OCI-LY3 (cell line): Measurements from ENCODE around the gene MAPK9.
"Not testable (repeated sequence)": the region's sequence is repeated elsewhere in the genome, so short reads cannot be mapped to it uniquely, and the experiment has no call there.

ENCODE experiments used
- H2AFZ ChIP-seq: fragments of 200-600, 300-600 bp; shearing (Covaris generic); 2 replicates; pipeline ENCODE4 v1.6.0; 2014; ENCODE audit warnings: antibody characterized with exemption, low read depth, low read length
- H3K27ac ChIP-seq: fragments of 200-600, 300-600 bp; sonication (generic); 2 replicates; pipeline ENCODE4 v1.5.1; 2014; ENCODE audit warnings: mild to moderate bottlenecking, low read length, moderate library complexity, mixed read lengths
- H3K27me3 ChIP-seq: fragments of 200-600, 300-600 bp; sonication (generic); 2 replicates; pipeline ENCODE4 v1.6.1; 2014; ENCODE audit warnings: low read depth, low read length, mixed read lengths
- H3K36me3 ChIP-seq: fragments of 200-600, 300-600 bp; sonication (generic); replicated peaks from 2 replicates; pipeline ENCODE3; 2014; ENCODE audit warnings: low read depth, low read length, mixed read lengths
- H3K4me1 ChIP-seq: fragments of 300-600, 200-600 bp; sonication (generic); 2 replicates; pipeline ENCODE4 v1.6.1; 2014; ENCODE audit warnings: low read length, mixed read lengths
- H3K4me2 ChIP-seq: fragments of 200-600, 300-600 bp; sonication (generic); 2 replicates; pipeline ENCODE4 v1.6.1; 2014; ENCODE audit warnings: low read length, mixed read lengths
- H3K4me3 ChIP-seq: fragments of 300-600, 200-600 bp; sonication (generic); 2 replicates; pipeline ENCODE4 v1.5.1; 2014; ENCODE audit warnings: antibody characterized with exemption, mild to moderate bottlenecking, low read length, moderate library complexity
- H3K79me2 ChIP-seq: fragments of 300-600, 200-600 bp; shearing (Covaris generic); 2 replicates; pipeline ENCODE4 v1.6.1; 2014; ENCODE audit warnings: mild to moderate bottlenecking, low read length, mixed read lengths
- H3K9ac ChIP-seq: fragments of 300-600, 200-600 bp; shearing (Covaris generic); 2 replicates; pipeline ENCODE4 v1.6.0; 2014; ENCODE audit warnings: mild to moderate bottlenecking, low read length, moderate library complexity
- H3K9me3 ChIP-seq: fragments of 200-600, 300-600 bp; shearing (Covaris generic); 2 replicates; pipeline ENCODE4 v1.6.1; 2014; ENCODE audit warnings: low read length, mixed read lengths; ENCODE audit not compliant: insufficient read depth
- H4K20me1 ChIP-seq: fragments of 200-600, 300-600 bp; sonication (generic); 2 replicates; pipeline ENCODE4 v1.6.1; 2016; ENCODE audit warnings: low read length, mixed read lengths; ENCODE audit not compliant: insufficient read depth
- CTCF ChIP-seq: fragments of 200-600, 300-600 bp; sonication (generic); IDR thresholded peaks from 2 replicates; pipeline ENCODE4 v1.5.1; 2014; ENCODE audit warnings: antibody characterized with exemption, low read length, low read depth
- EZH2phosphoT487 ChIP-seq: fragments of 200-600 bp; shearing (Covaris generic); IDR thresholded peaks from 2 replicates; pipeline ENCODE4 v1.6.1; 2018; ENCODE audit warnings: antibody characterized with exemption, mixed run types, low read depth

MAPK9 gene

GRCh38 chr5:180211761-180212035 lies 80.2 kb downstream of the MAPK9 start:
- no peaks in the 10 kb centered on the region for H3K4me1 ChIP-seq
- no peak overlapping the region for H3K27ac ChIP-seq
- H3K4me2 ChIP-seq, result no peak overlapping the region
- H3K27me3 ChIP-seq, result no peaks in the 10 kb centered on the region
- no peaks in the 10 kb centered on the region for H3K36me3 ChIP-seq
- TF ChIP-seq EZH2phosphoT487, result no peak
- TF ChIP-seq CTCF, result no peak
- H3K9ac ChIP-seq, result no peak overlapping the region
- no peaks in the 10 kb centered on the region for H3K9me3 ChIP-seq
- H3K4me3 ChIP-seq, result no peak overlapping the region
- no peaks in the 10 kb centered on the region for H3K79me2 ChIP-seq
- H4K20me1 ChIP-seq, result no peaks in the 10 kb centered on the region
- H2AFZ ChIP-seq, result no peak overlapping the region

DNA sequence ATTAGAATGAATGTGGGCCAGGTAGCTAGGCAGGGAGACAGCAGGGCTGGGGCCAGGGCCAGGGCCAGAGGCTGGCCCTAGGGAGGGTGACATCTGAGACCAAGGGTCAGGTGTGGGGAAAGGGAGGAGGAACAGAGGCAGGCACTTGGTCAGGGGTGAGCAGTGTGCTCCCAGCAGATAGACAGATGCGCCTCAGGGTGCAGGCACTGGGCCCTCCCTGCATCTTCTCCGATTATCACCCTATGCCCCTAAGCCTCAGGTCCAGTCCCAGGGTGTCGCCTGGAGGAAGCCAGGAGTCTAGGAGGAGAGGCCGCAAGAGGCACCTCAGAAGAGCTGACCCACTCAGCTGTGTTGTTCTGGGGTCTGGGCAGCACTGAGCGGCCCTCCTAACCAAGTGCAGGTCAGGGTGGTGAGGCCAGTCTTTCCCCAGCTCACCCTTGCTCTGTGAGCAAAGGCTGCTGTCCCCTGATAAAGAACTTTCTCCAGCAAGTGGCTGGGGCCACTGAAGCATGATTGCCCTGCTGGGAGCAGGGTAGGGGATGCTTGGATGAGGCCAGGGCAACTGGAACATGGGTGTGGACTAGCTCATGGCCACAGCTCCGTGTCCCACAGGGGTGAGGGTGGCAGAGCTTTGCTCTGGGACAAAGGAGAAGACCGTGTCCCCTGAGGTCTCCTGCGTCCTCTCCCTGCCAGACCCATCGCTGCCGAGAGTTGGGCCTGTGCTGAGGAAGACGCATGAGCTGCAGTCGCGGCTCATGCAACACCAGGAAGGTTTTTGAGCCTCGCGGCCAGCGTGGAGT lies 80.7 kb downstream of the MAPK9 start:
- Histone ChIP-seq H3K27me3 (no peaks in the 10 kb centered on the region), H3K4me3 (no peak overlapping the region), H3K27ac (no peak overlapping the region), H3K36me3 (no peaks in the 10 kb centered on the region), H3K9ac (no peak overlapping the region), H2AFZ (no peak overlapping the region), H3K79me2 (no peaks in the 10 kb centered on the region), H3K4me1 (no peaks in the 10 kb centered on the region), H3K4me2 (no peak overlapping the region), H3K9me3 (no peaks in the 10 kb centered on the region), H4K20me1 (no peaks in the 10 kb centered on the region)
- no peak for TF ChIP-seq EZH2phosphoT487
- TF ChIP-seq CTCF, result no peak

DNA sequence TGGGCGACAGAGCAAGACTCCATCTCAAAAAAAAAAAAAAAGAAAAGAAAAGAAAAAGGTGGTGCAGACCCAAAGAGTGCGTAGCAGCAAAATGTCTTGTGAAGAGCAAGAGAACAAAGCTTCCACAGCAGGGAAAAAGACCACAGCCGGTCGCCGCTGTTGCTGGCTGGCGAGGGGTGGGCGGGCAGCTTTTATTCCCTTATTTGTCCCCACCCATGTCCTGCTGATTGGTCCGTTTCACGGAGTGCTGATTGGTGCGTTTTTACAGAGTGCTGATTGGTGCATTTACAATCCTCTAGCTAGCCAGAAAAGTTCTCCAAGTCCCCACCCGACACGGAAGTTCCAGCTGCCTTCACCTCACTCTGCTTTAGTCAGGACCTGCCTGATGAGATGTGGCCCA lies 81.8 kb downstream of the MAPK9 start:
- H3K79me2 ChIP-seq, H3K36me3 ChIP-seq, H3K4me1 ChIP-seq, H3K9me3 ChIP-seq, H3K27me3 ChIP-seq, H3K4me2 ChIP-seq, H4K20me1 ChIP-seq, H3K27ac ChIP-seq, H3K9ac ChIP-seq, H2AFZ ChIP-seq, H3K4me3 ChIP-seq: not testable (repeated sequence)

- Histone ChIP-seq H3K9me3 (no peaks in the 10 kb centered on the region), H3K4me2 (no peak within 1 kb of the TSS), H3K27ac (no peak within 1 kb of the TSS), H4K20me1 (no peaks in the 10 kb centered on the region), H3K4me3 (no peak within 1 kb of the TSS), H3K79me2 (no peaks in the 10 kb centered on the region), H3K27me3 (no peaks in the 10 kb centered on the region), H3K4me1 (no peaks in the 10 kb centered on the region), H3K9ac (no peak within 1 kb of the TSS), H3K36me3 (no peaks in the 10 kb centered on the region), H2AFZ (no peak within 1 kb of the TSS)
- TF ChIP-seq EZH2phosphoT487 (no peak), CTCF (no peak)
Measured at GRCh38 chr5:180209137-180209581, 82.7 kb downstream of the MAPK9 start, which contains the start of gene RASGEF1C. Gene RASGEF1C (minus strand): TSS chr5:180209211. CDS start chr5:180138052, 71,159 bp downstream.
